ENCODE data around the gene WDPCP.
"Not testable (repeated sequence)": the region's sequence is repeated elsewhere in the genome, so short reads cannot be mapped to it uniquely, and the experiment has no call there.

WDPCP gene

GRCh38 chr2:63484901-63485300, 103.4 kb downstream of the WDPCP start:
- H3K4me3 ChIP-seq (ENCODE audit: low read depth, low read length) = no peak overlapping the region
- TF ChIP-seq, protein P1, sequence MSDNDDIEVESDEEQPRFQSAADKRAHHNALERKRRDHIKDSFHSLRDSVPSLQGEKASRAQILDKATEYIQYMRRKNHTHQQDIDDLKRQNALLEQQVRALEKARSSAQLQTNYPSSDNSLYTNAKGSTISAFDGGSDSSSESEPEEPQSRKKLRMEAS (IDR thresholded peaks at IDR 0.05; ENCODE audit: low read depth, low read length) = no peak
- TF ChIP-seq MYC (IDR thresholded peaks at IDR 0.05; ENCODE audit: low read depth, low read length) (no peak), POLR2A (IDR thresholded peaks at IDR 0.05; ENCODE audit: extremely low read depth, insufficient read length) (no peak), CTCF (IDR thresholded peaks at IDR 0.05; ENCODE audit: low read depth, low read length) (no peak)
- no peak for DNase-seq (ENCODE audit: low read depth)

- H3K4me3 ChIP-seq (ENCODE audit: low read depth, low read length) = no peak overlapping the region
- TF ChIP-seq MYC (IDR thresholded peaks at IDR 0.05; ENCODE audit: low read depth, low read length) (no peak), CTCF (IDR thresholded peaks at IDR 0.05; ENCODE audit: low read depth, low read length) (no peak), POLR2A (IDR thresholded peaks at IDR 0.05; ENCODE audit: extremely low read depth, insufficient read length) (no peak)
- TF ChIP-seq, protein P1 (IDR thresholded peaks at IDR 0.05; ENCODE audit: low read depth, low read length) = no peak
- DNase-seq (ENCODE audit: low read depth) = no peak
Observed at GRCh38 chr2:63484481-63484880, 103.8 kb downstream of the WDPCP start.

GRCh38 chr2:63477686-63478085, 110.6 kb downstream of the WDPCP start:
- no peak overlapping the region for H3K4me3 ChIP-seq (ENCODE audit: low read depth, low read length)
- DNase-seq (ENCODE audit: low read depth) = no peak
- TF ChIP-seq, protein P1 (IDR thresholded peaks at IDR 0.05; ENCODE audit: low read depth, low read length) = no peak
- TF ChIP-seq POLR2A (IDR thresholded peaks at IDR 0.05; ENCODE audit: extremely low read depth, insufficient read length) (no peak), CTCF (IDR thresholded peaks at IDR 0.05; ENCODE audit: low read depth, low read length) (no peak), MYC (IDR thresholded peaks at IDR 0.05; ENCODE audit: low read depth, low read length) (no peak)

GRCh38 chr2:63469313-63469712, 119.0 kb downstream of the WDPCP start:
- H3K4me3 ChIP-seq (ENCODE audit: low read depth, low read length); DNase-seq (ENCODE audit: low read depth): not testable (repeated sequence)

GRCh38 chr2:63465633-63466032, 122.6 kb downstream of the WDPCP start:
- TF ChIP-seq POLR2A (IDR thresholded peaks at IDR 0.05; ENCODE audit: extremely low read depth, insufficient read length) (no peak), CTCF (IDR thresholded peaks at IDR 0.05; ENCODE audit: low read depth, low read length) (no peak), MYC (IDR thresholded peaks at IDR 0.05; ENCODE audit: low read depth, low read length) (no peak)
- TF ChIP-seq, protein P1 (IDR thresholded peaks at IDR 0.05; ENCODE audit: low read depth, low read length) = no peak
- no peak for DNase-seq (ENCODE audit: low read depth)
- no peak overlapping the region for H3K4me3 ChIP-seq (ENCODE audit: low read depth, low read length)

DNA sequence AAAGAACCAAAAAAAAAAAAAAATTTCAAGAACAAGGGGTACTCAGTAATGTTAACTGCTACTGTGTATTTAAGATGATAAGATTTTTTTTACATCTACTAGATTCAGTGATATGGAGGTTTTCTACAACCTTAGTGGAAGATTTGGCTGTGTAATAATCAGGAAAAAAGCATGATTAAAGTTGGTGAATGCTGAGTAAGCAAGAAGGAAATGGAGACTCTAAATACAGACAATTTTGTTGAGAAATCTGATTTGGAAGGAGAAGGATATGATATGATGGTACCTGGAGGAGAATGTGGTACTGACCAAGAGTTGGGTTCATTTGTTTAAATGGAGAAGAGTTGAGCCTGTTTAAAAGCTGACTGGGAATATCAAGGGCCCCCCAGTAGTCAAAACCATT, 125.1 kb downstream of the WDPCP start:
- TF ChIP-seq POLR2A (IDR thresholded peaks at IDR 0.05; ENCODE audit: extremely low read depth, insufficient read length) (no peak), MYC (IDR thresholded peaks at IDR 0.05; ENCODE audit: low read depth, low read length) (no peak), CTCF (IDR thresholded peaks at IDR 0.05; ENCODE audit: low read depth, low read length) (no peak)
- TF ChIP-seq, protein P1 (IDR thresholded peaks at IDR 0.05; ENCODE audit: low read depth, low read length) = no peak
- no peak for DNase-seq (ENCODE audit: low read depth)
- no peak overlapping the region for H3K4me3 ChIP-seq (ENCODE audit: low read depth, low read length)

Data from NB4 (cell line).